Measurements from ENCODE around the gene SASH1. TPM values are rescaled to one million over a fixed set of nuclear protein-coding genes. Genes with fewer than 3 reads are reported as not detected.

Gene SASH1
- total and polyA plus RNA-seq, 9 of the 15 experiments (the other 6 are each of a cell fraction or from before 2014, with no cell fraction given): 0.35 to 3.5 (median 1.6) TPM

- no peak overlapping the region for H3K4me3 ChIP-seq
- H4K20me1 ChIP-seq (replicated peaks; ENCODE audit: control insufficient read depth, insufficient read depth, low read length): no peaks in the 10 kb centered on the region
- H3K9ac ChIP-seq (ENCODE audit: insufficient read depth in 1 of 2, low read depth in 2 of 2, low read length in 2 of 2): no peak overlapping the region
- no peak for TF ChIP-seq ZBTB26 (CRISPR knock-in tag; IDR thresholded peaks at IDR 0.05)
- TF ChIP-seq FOXO4 (CRISPR knock-in tag; IDR thresholded peaks at IDR 0.05): no peak
- TF ChIP-seq RAD51 (IDR thresholded peaks at IDR 0.05; ENCODE audit: borderline replicate concordance, low read depth): peak; percentile 55; the same call in 1 of the 2 replicates
- peak; percentile 70 for TF ChIP-seq USF2 (CRISPR knock-in tag; IDR thresholded peaks at IDR 0.05)
- peak; percentile 88 for TF ChIP-seq TFE3 (CRISPR knock-in tag; IDR thresholded peaks at IDR 0.05)
- TF ChIP-seq ZNF696 (CRISPR knock-in tag; conservative IDR thresholded peaks at IDR 0.05): no peak
- peak; percentile 77 for TF ChIP-seq NFYB (IDR thresholded peaks at IDR 0.05; ENCODE audit: extremely low read depth, insufficient read length)
- no peak for TF ChIP-seq XRCC5 (IDR thresholded peaks at IDR 0.05; ENCODE audit: low read depth, low read length)
- H3K9me1 ChIP-seq (ENCODE audit: control insufficient read depth, insufficient read depth, low read length): no peaks in the 10 kb centered on the region
- ChIA-PET CTCF (ENCODE audit: low intra/inter-chr PET ratio) (interaction anchor here (0.6 kb wide), 1 partner anchor 1162 kb away, joined by 4 read pairs; no protein-coding TSS in a partner anchor), POLR2A (interaction anchor here (1.0 kb wide), 1 partner anchor 18 kb away, joined by 3 read pairs; no protein-coding TSS in a partner anchor)
- no peaks in the 10 kb centered on the region for H3K9me3 ChIP-seq (replicated peaks; ENCODE audit: control insufficient read depth, insufficient read depth, low read depth, low read length)
- no peaks in the 10 kb centered on the region for H3K36me3 ChIP-seq (ENCODE audit: control insufficient read depth, insufficient read depth, low read length)
- FAIRE-seq: no peak
- no TSS peak for BruUV-seq (replicated peaks)
- intact Hi-C loops (cut with micrococcal nuclease): no loop called here
- no peak overlapping the region for H3K27ac ChIP-seq (ENCODE audit: extremely low read depth, low read depth, low read length)
- in situ Hi-C loops (cut with MboI): no loop called here
- H3K4me2 ChIP-seq (ENCODE audit: insufficient read depth, low read length): no peak overlapping the region
- no peaks in the 10 kb centered on the region for H3K4me1 ChIP-seq (replicated peaks in 1 of 2; ENCODE audit: control insufficient read depth in 2 of 2, insufficient read depth in 2 of 2, low read length in 2 of 2)
- ATAC-seq: no peak
- no peaks in the 10 kb centered on the region for H3K79me2 ChIP-seq (ENCODE audit: control insufficient read depth, insufficient read depth, low read length)
- peak in 3 of 4 experiments; percentile 18 to 52 (median 51) for DNase-seq (ENCODE audit: extremely low read depth in 1 of 4, low spot score in 3 of 4)
- H3K27me3 ChIP-seq (ENCODE audit: control insufficient read depth in 2 of 2, insufficient read depth in 2 of 2, low read length in 2 of 2): peaks cover 0 to 9% of the 10 kb centered on the region in 2 experiments; a peak in 2 of 5 replicates
- H2AFZ ChIP-seq (ENCODE audit: low read depth, low read length): no peak overlapping the region
- 2% methylated on average over 6 of the region's 6 CpGs for WGBS (ENCODE audit: insufficient coverage, low coverage, missing lambda C conversion rate)
Observed at GRCh38 chr6:148590883-148591282, 248.2 kb downstream of the SASH1 start.
